DOHH2 (cell line): ENCODE data around the gene PSMD14.

Source experiments
- H3F3A ChIP-seq: fragments of 200-600 bp; sonication (generic), shearing (Covaris generic); 2 replicates; pipeline ENCODE4 v1.6.0; 2016; ENCODE audit warnings: antibody characterized with exemption, mild to moderate bottlenecking; ENCODE audit not compliant: control insufficient read depth, insufficient read depth
- H3K27ac ChIP-seq: fragments of 200-600 bp; sonication (generic); 2 replicates; pipeline ENCODE4 v1.5.1; 2014; ENCODE audit warnings: low read depth, mild to moderate bottlenecking, low read length, moderate library complexity
- H3K27me3 ChIP-seq: fragments of 200-600 bp; sonication (generic); 2 replicates; pipeline ENCODE4 v1.6.1; 2014; ENCODE audit warnings: mild to moderate bottlenecking, low read length, mixed read lengths; ENCODE audit not compliant: control insufficient read depth
- H3K36me3 ChIP-seq: fragments of 200-600 bp; sonication (generic); 2 replicates; pipeline ENCODE4 v1.6.1; 2014; ENCODE audit warnings: mild to moderate bottlenecking, low read length, moderate library complexity, mixed read lengths; ENCODE audit not compliant: control insufficient read depth
- H3K4me1 ChIP-seq: fragments of 200-600 bp; sonication (generic); 2 replicates; pipeline ENCODE4 v1.6.1; 2014; ENCODE audit warnings: mild to moderate bottlenecking, low read length, mixed read lengths; ENCODE audit not compliant: control insufficient read depth
- H3K4me2 ChIP-seq: fragments of 200-600 bp; sonication (generic); 2 replicates; pipeline ENCODE4 v1.6.0; 2014; ENCODE audit warnings: mild to moderate bottlenecking, low read length, moderate library complexity
- H3K4me3 ChIP-seq: fragments of 200-600 bp; sonication (generic); 2 replicates; pipeline ENCODE4 v1.5.1; 2014; ENCODE audit warnings: mild to moderate bottlenecking, low read length, mixed read lengths
- H3K79me2 ChIP-seq: fragments of 200-600 bp; sonication (generic); 2 replicates; pipeline ENCODE4 v1.6.1; 2014; ENCODE audit warnings: mild to moderate bottlenecking, low read length, mixed read lengths; ENCODE audit not compliant: control insufficient read depth
- H3K9me2 ChIP-seq: fragments of 200-600 bp; sonication (generic); replicated peaks from 2 replicates; pipeline ENCODE4 v1.6.1; 2014; ENCODE audit warnings: mild to moderate bottlenecking, low read length, mixed read lengths; ENCODE audit not compliant: control insufficient read depth
- H3K9me3 ChIP-seq: fragments of 200-600 bp; sonication (generic); 2 replicates; pipeline ENCODE4 v1.6.1; 2014; ENCODE audit warnings: antibody characterized with exemption, low read length, mixed read lengths; ENCODE audit not compliant: control insufficient read depth, insufficient read depth
- H4K20me1 ChIP-seq: fragments of 200-600 bp; sonication (generic); 2 replicates; pipeline ENCODE4 v1.6.0; 2014; ENCODE audit warnings: low read depth, mild to moderate bottlenecking, antibody characterized with exemption, low read length, moderate library complexity; ENCODE audit not compliant: control insufficient read depth, insufficient read depth
- EZH2phosphoT487 ChIP-seq: fragments of 200-600 bp; sonication (generic); IDR thresholded peaks from 2 replicates; pipeline ENCODE4 v1.6.1; 2017; ENCODE audit warnings: borderline replicate concordance, mild to moderate bottlenecking, antibody characterized with exemption, low read length, moderate library complexity, mixed read lengths
- TF ChIP-seq, protein P1 (sequence below): fragments of 200-600 bp; sonication (generic); IDR thresholded peaks from one replicate; pipeline ENCODE4 v1.5.1; 2014; ENCODE audit warnings: antibody characterized with exemption, mild to moderate bottlenecking, low read depth, low read length; ENCODE audit not compliant: poor library complexity, severe bottlenecking

Gene PSMD14

GRCh38 chr2:161321944-161322648 is 13.9 kb downstream of the PSMD14 start:
- Histone ChIP-seq H4K20me1 (no peaks in the 10 kb centered on the region), H3K4me1 (no peaks in the 10 kb centered on the region), H3K36me3 (peaks cover 80% of the 10 kb centered on the region), H3K27ac (no peak overlapping the region), H3K9me3 (no peaks in the 10 kb centered on the region), H3K4me2 (no peak overlapping the region), H3K27me3 (no peaks in the 10 kb centered on the region), H3F3A (peaks cover 4% of the 10 kb centered on the region; the same call in 1 of the 2 replicates), H3K9me2 (no peaks in the 10 kb centered on the region), H3K4me3 (no peak overlapping the region), H3K79me2 (peaks cover 58% of the 10 kb centered on the region)
- TF ChIP-seq, protein P1, sequence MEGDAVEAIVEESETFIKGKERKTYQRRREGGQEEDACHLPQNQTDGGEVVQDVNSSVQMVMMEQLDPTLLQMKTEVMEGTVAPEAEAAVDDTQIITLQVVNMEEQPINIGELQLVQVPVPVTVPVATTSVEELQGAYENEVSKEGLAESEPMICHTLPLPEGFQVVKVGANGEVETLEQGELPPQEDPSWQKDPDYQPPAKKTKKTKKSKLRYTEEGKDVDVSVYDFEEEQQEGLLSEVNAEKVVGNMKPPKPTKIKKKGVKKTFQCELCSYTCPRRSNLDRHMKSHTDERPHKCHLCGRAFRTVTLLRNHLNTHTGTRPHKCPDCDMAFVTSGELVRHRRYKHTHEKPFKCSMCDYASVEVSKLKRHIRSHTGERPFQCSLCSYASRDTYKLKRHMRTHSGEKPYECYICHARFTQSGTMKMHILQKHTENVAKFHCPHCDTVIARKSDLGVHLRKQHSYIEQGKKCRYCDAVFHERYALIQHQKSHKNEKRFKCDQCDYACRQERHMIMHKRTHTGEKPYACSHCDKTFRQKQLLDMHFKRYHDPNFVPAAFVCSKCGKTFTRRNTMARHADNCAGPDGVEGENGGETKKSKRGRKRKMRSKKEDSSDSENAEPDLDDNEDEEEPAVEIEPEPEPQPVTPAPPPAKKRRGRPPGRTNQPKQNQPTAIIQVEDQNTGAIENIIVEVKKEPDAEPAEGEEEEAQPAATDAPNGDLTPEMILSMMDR = no peak
- no peak for TF ChIP-seq EZH2phosphoT487

DNA sequence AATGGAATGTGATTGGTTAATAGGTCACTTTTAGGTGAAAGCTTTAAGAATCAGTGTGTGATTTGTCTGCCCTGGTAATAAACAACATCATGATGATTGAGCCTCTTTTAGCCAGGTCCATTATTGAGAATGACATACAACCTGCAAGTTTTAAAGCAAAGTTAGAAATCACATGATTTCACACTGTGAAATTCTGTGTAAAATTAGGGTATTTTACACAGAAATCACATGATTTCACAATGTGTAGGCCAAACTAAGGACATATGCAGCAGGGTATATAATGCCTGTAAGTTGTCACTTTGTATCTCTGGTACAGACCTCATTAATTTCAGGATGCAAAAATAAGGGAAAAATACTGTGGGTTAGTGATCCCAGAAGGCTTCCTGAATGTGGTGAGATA is 16.7 kb downstream of the PSMD14 start:
- Histone ChIP-seq H3K36me3 (peaks cover 68% of the 10 kb centered on the region), H3K9me2 (no peaks in the 10 kb centered on the region), H3K9me3 (no peaks in the 10 kb centered on the region), H3K27ac (no peak overlapping the region), H3K4me3 (no peak overlapping the region), H3K79me2 (peaks cover 41% of the 10 kb centered on the region), H3F3A (0 out of 2 replicates have a peak, but pooled peaks cover 4% of the 10 kb centered on the region), H3K27me3 (no peaks in the 10 kb centered on the region), H4K20me1 (no peaks in the 10 kb centered on the region), H3K4me1 (no peaks in the 10 kb centered on the region), H3K4me2 (no peak overlapping the region)
- TF ChIP-seq, protein P1 = no peak
- no peak for TF ChIP-seq EZH2phosphoT487

DNA sequence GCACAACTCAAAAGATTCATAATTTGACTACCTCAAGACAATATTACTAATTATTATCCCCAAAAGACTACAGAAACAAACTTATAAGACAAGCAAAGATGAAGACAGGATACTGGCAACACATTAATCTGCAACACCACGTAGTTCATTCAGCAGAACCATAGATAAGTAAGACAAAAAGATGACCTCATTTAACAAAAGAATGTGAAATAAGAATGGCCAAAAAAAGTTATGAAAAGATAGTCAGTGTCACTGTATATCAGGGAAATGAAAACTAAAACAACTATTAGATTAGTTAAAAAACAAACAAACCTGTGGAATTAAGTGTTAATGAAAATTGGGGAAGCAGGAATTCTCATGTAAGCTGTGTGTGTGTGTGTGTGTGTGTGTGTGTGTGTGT is 19.4 kb downstream of the PSMD14 start:
- no peaks in the 10 kb centered on the region for H3K9me2 ChIP-seq
- peaks cover 36% of the 10 kb centered on the region for H3K79me2 ChIP-seq
- H3F3A ChIP-seq = 0 out of 2 replicates have a peak, but pooled peaks cover 4% of the 10 kb centered on the region
- H3K4me2 ChIP-seq = no peak overlapping the region
- H3K4me3 ChIP-seq = no peak overlapping the region
- no peak for TF ChIP-seq EZH2phosphoT487
- TF ChIP-seq, protein P1 = no peak
- H3K36me3 ChIP-seq = peaks cover 56% of the 10 kb centered on the region
- H3K27me3 ChIP-seq = no peaks in the 10 kb centered on the region
- H3K4me1 ChIP-seq = no peaks in the 10 kb centered on the region
- no peaks in the 10 kb centered on the region for H3K9me3 ChIP-seq
- H4K20me1 ChIP-seq = no peaks in the 10 kb centered on the region
- no peak overlapping the region for H3K27ac ChIP-seq
